ENCODE data around the gene CMTM7. TPM values are rescaled to one million over a fixed set of nuclear protein-coding genes. Genes with fewer than 3 reads are reported as not detected.

Gene CMTM7
- total and polyA plus RNA-seq, 2 of the 8 experiments (the other 6 are each of a cell fraction or from before 2014, with no cell fraction given) = 33.3 to 65.8 TPM

GRCh38 chr3:32373844-32374243 lies 17.8 kb upstream of the CMTM7 start:
- no peaks in the 10 kb centered on the region for H4K20me1 ChIP-seq (replicated peaks in 1 of 2; ENCODE audit: control insufficient read depth in 1 of 2, insufficient read depth in 2 of 2, low read length in 2 of 2)
- TF ChIP-seq CBX8 (IDR thresholded peaks at IDR 0.05; ENCODE audit: borderline replicate concordance, low read depth, low read length) (no peak), USF2 (IDR thresholded peaks at IDR 0.05; ENCODE audit: low read length) (0 out of 2 replicates have a peak, but pooled peaks have one; percentile 52), BRCA1 (IDR thresholded peaks at IDR 0.05; ENCODE audit: low read depth, low read length) (no peak), BACH1 (IDR thresholded peaks at IDR 0.05; ENCODE audit: low read length) (no peak), KDM4A (IDR thresholded peaks at IDR 0.05; ENCODE audit: low read depth, low read length, severe bottlenecking) (no peak)
- POLR2A ChIA-PET (ENCODE audit: partially characterized antibody) = interaction anchor here (0.7 to 1.4 kb wide), 5 partner anchors 12 to 94 kb away, joined by 3 to 4 read pairs (median 3); partner anchors contain the start of gene CMTM7
- H4K91ac ChIP-seq (replicated peaks; ENCODE audit: insufficient read length, low read length) = no peak overlapping the region
- H4K5ac ChIP-seq (ENCODE audit: insufficient read length, low read depth, low read length) = no peak overlapping the region
- no peak overlapping the region for H2AFZ ChIP-seq (ENCODE audit: low read length)
- no peak overlapping the region for H3K4me3 ChIP-seq (ENCODE audit: extremely low read depth in 1 of 4, insufficient read depth in 2 of 4, low read depth in 3 of 4, low read length in 4 of 4)
- H2BK5ac ChIP-seq (ENCODE audit: low read depth, low read length) = no peak overlapping the region
- H3K9ac ChIP-seq (replicated peaks in 1 of 4; ENCODE audit: extremely low read depth in 1 of 4, low read depth in 3 of 4, low read length in 3 of 4) = no peak overlapping the region
- DNase-seq (ENCODE audit: low read depth in 1 of 2, low spot score in 2 of 2) (no peak), FAIRE-seq (no peak)
- no peak overlapping the region for H2BK20ac ChIP-seq (ENCODE audit: low read length)
- H4K8ac ChIP-seq (ENCODE audit: extremely low read depth, insufficient read depth, low read length) = no peak overlapping the region
- no peak overlapping the region for H3K27ac ChIP-seq (ENCODE audit: low read depth, low read length)
- no peak overlapping the region for H2BK120ac ChIP-seq (replicated peaks; ENCODE audit: low read depth, low read length)
- H3K4me1 ChIP-seq (replicated peaks in 1 of 4; ENCODE audit: control insufficient read depth in 3 of 4, insufficient read depth in 4 of 4, low read length in 3 of 4) = no peaks in the 10 kb centered on the region
- no peak overlapping the region for H2BK12ac ChIP-seq (ENCODE audit: low read depth, low read length)
- no peak overlapping the region for H3K23ac ChIP-seq (ENCODE audit: insufficient read length)
- H2BK15ac ChIP-seq (ENCODE audit: low read length) = no peak overlapping the region
- no peaks in the 10 kb centered on the region for H3K79me1 ChIP-seq (ENCODE audit: low read depth, low read length)
- H3K4me2 ChIP-seq (ENCODE audit: insufficient read depth in 1 of 2, low read depth in 2 of 2, low read length in 2 of 2) = no peak overlapping the region
- no peak overlapping the region for H3K14ac ChIP-seq (ENCODE audit: insufficient read length)
- no peaks in the 10 kb centered on the region for H3K9me3 ChIP-seq (ENCODE audit: insufficient read depth in 2 of 2, low read depth in 1 of 2, low read length in 1 of 2)
- no peak overlapping the region for H2AK5ac ChIP-seq (ENCODE audit: low read depth, low read length)
- no peaks in the 10 kb centered on the region for H3K27me3 ChIP-seq (replicated peaks in 1 of 4; ENCODE audit: control insufficient read depth in 3 of 4, extremely low read depth in 1 of 4, insufficient read depth in 3 of 4, low read length in 3 of 4)
- H3K56ac ChIP-seq (replicated peaks; ENCODE audit: insufficient read length, low read depth, low read length) = no peak overlapping the region
- no peak overlapping the region for H3K18ac ChIP-seq (ENCODE audit: extremely low read depth, low read length)
- CTCF ChIA-PET (ENCODE audit: partially characterized antibody) = interaction anchor here (0.5 to 7.3 kb wide), 15 partner anchors 9 to 865 kb away, joined by 3 to 121 read pairs (median 6); partner anchors contain the start of gene CMTM7
- H3K79me2 ChIP-seq (ENCODE audit: control insufficient read depth in 1 of 2, insufficient read depth in 2 of 2, low read length in 2 of 2) = no peaks in the 10 kb centered on the region
- 78% methylated on average over 5 of the region's 5 CpGs; no CpG with 5 or more reads in 1 of the 2 experiments for WGBS, 2 experiments (ENCODE audit: extremely low coverage in 1 of 2, insufficient coverage in 1 of 2, insufficient read length in 1 of 2, insufficient replicate concordance in 2 of 2, low coverage in 1 of 2, low lambda C conversion rate in 2 of 2, missing lambda C conversion rate in 1 of 2)
- no peaks in the 10 kb centered on the region for H3K36me3 ChIP-seq (ENCODE audit: control insufficient read depth in 2 of 4, insufficient read depth in 4 of 4, low read length in 3 of 4)
- H3K23me2 ChIP-seq (ENCODE audit: low read depth, low read length) = no peaks in the 10 kb centered on the region
- no peak overlapping the region for H3K4ac ChIP-seq (replicated peaks; ENCODE audit: insufficient read length, low read depth, low read length)
